Endothelial cell of umbilical vein (primary cell): ENCODE results near the gene CASP2. TPM values are rescaled to one million over a fixed set of nuclear protein-coding genes. Genes with fewer than 3 reads are reported as not detected.

Source experiments
- BruUV-seq: library from RNA; stranded (reverse); fragments of 400-500 nt; replicated peaks from 2 replicates; lab custom pipeline; 2021; lab: Mats Ljungman, UMichigan
- CTCF ChIA-PET: fragments of 300-600, 350-600 bp; sonication (Branson Sonifier 250); formaldehyde crosslinking; loops from one replicate; lab custom pipeline; 2021; ENCODE audit warnings: antibody characterized with exemption, inconsistent platforms; lab: Charles Lee
- POLR2A ChIA-PET: fragments of 300-600, 350-600 bp; sonication (Branson Sonifier 250); formaldehyde crosslinking; loops from one replicate; lab custom pipeline; 2021; ENCODE audit warnings: antibody characterized with exemption, inconsistent platforms; lab: Charles Lee
- DNase-seq: peaks from one replicate; pipeline ENCODE4 v3.0.0-alpha.2; 2011; ENCODE audit warnings: low read depth, low spot score
- FAIRE-seq: peaks from 2 replicates; lab custom pipeline; 2011; peaks lifted over from hg19 to GRCh38; lab: Jason Lieb, UNC
- H2AFZ ChIP-seq: 2 replicates; pipeline ENCODE4 v1.6.0; 2012; ENCODE audit warnings: low read depth, low read length, control low read depth, inconsistent platforms
- H3K27ac ChIP-seq: 2 replicates; pipeline ENCODE4 v1.5.1; 2011; ENCODE audit warnings: low read depth, mild to moderate bottlenecking, control low read depth, low read length, moderate library complexity; ENCODE audit not compliant: insufficient read depth
- H3K27me3 ChIP-seq, 2 experiments: 2 replicates each; pipeline versions ENCODE4 v1.6.0 to v1.6.1; 2011; ENCODE audit warnings: low read length in 2 of 2, mixed read lengths in 1 of 2; ENCODE audit not compliant: control insufficient read depth in 2 of 2, insufficient read depth in 2 of 2
- H3K36me3 ChIP-seq, 2 experiments: 2 replicates in 1 of 2; 3 replicates in 1 of 2; pipeline ENCODE4 v1.5.1; 2011; ENCODE audit warnings: low read length in 2 of 2, mild to moderate bottlenecking in 1 of 2, moderate library complexity in 1 of 2; ENCODE audit not compliant: control insufficient read depth in 2 of 2, insufficient read depth in 2 of 2; ENCODE audit errors: extremely low read depth in 1 of 2
- H3K4me1 ChIP-seq: 3 replicates; pipeline ENCODE4 v1.5.1; 2011; ENCODE audit warnings: mild to moderate bottlenecking, low read length; ENCODE audit not compliant: control insufficient read depth, insufficient read depth; ENCODE audit errors: extremely low read depth
- H3K4me2 ChIP-seq: 2 replicates; pipeline ENCODE4 v1.6.1; 2011; ENCODE audit warnings: low read length, control low read depth, mixed read lengths; ENCODE audit not compliant: insufficient read depth
- H3K4me3 ChIP-seq, 3 experiments: fragments of 200-600 bp in 1 of 3; sonication (generic), shearing (Covaris generic) in 1 of 3; replicated peaks in 1 of 3; 2 replicates each; pipeline ENCODE4 v1.5.1; 2011 to 2016; ENCODE audit warnings: control low read depth in 3 of 3, low read length in 3 of 3, mild to moderate bottlenecking in 2 of 3, inconsistent platforms in 1 of 3, low read depth in 1 of 3, moderate library complexity in 1 of 3; ENCODE audit not compliant: insufficient read depth in 1 of 3
- H3K79me2 ChIP-seq: 2 replicates; pipeline ENCODE4 v1.6.0; 2012; ENCODE audit warnings: low read length, inconsistent platforms; ENCODE audit not compliant: control insufficient read depth, insufficient read depth
- H3K9ac ChIP-seq: replicated peaks from 2 replicates; pipeline ENCODE3; 2011; ENCODE audit warnings: low read length, control low read depth; ENCODE audit not compliant: insufficient read depth; ENCODE audit errors: extremely low read depth
- H3K9me1 ChIP-seq: replicated peaks from 3 replicates; pipeline ENCODE4 v1.6.0; 2011; ENCODE audit warnings: mild to moderate bottlenecking, low read length; ENCODE audit not compliant: control insufficient read depth, insufficient read depth; ENCODE audit errors: extremely low read depth
- H3K9me3 ChIP-seq: replicated peaks from 2 replicates; pipeline ENCODE4 v1.5.1; 2012; ENCODE audit warnings: low read length, inconsistent platforms; ENCODE audit not compliant: control insufficient read depth, insufficient read depth
- H4K20me1 ChIP-seq: replicated peaks from 2 replicates; pipeline ENCODE3; 2011; ENCODE audit warnings: mild to moderate bottlenecking, low read length; ENCODE audit not compliant: control insufficient read depth, insufficient read depth; ENCODE audit errors: extremely low read depth
- CTCF ChIP-seq, 2 donors: IDR thresholded peaks; 1 replicate in 1 of 2; 2 replicates in 1 of 2; pipeline ENCODE4 v1.5.1; 2011; ENCODE audit warnings: low read length in 2 of 2, mild to moderate bottlenecking in 2 of 2, moderate library complexity in 2 of 2, control low read depth in 1 of 2, inconsistent platforms in 1 of 2, low read depth in 1 of 2; ENCODE audit not compliant: insufficient read depth in 1 of 2; ENCODE audit errors: extremely low read depth in 1 of 2
- EZH2 ChIP-seq: IDR thresholded peaks from 2 replicates; pipeline ENCODE4 v1.6.1; 2012; ENCODE audit warnings: borderline replicate concordance, low read depth, mild to moderate bottlenecking, moderate library complexity, low read length, inconsistent platforms; ENCODE audit not compliant: severe bottlenecking
- FOS ChIP-seq: IDR thresholded peaks from 2 replicates; pipeline ENCODE4 v1.6.1; 2011; ENCODE audit warnings: mild to moderate bottlenecking, low read length, moderate library complexity, borderline replicate concordance; ENCODE audit not compliant: insufficient read depth
- JUN ChIP-seq: IDR thresholded peaks from 2 replicates; pipeline ENCODE4 v1.6.1; 2011; ENCODE audit warnings: borderline replicate concordance, low read depth; ENCODE audit not compliant: insufficient read length, insufficient read depth
- MYC ChIP-seq: IDR thresholded peaks from one replicate; pipeline ENCODE4 v1.6.1; 2011; ENCODE audit warnings: mild to moderate bottlenecking, low read depth, low read length
- POLR2A ChIP-seq: IDR thresholded peaks from 2 replicates; pipeline ENCODE4 v1.6.1; 2012; ENCODE audit warnings: low read depth, mild to moderate bottlenecking, control low read depth, low read length
- POLR2AphosphoS5 ChIP-seq: IDR thresholded peaks from 2 replicates; pipeline ENCODE4 v1.6.1; 2012; ENCODE audit warnings: low read depth, mild to moderate bottlenecking, control low read depth, low read length, moderate library complexity; ENCODE audit not compliant: insufficient read depth
- dilution Hi-C: fragments of 300-500 bp; cut with MboI; formaldehyde crosslinking; loops from one replicate; pipeline ENCODE4 v1.15.0; 2019; ENCODE audit warnings: low sequenced_read_pairs; ENCODE audit not compliant: extremely low pct_ligation_motif_present
- intact Hi-C: fragments of 100-400 bp; cut with micrococcal nuclease; formaldehyde crosslinking; loops from one replicate; pipeline ENCODE4 v1.10.0; 2022
- polyA plus RNA-seq, 4 experiments: library from polyadenylated mRNA; depleted of rRNA in 3 of 4; stranded (reverse) in 3 of 4; unstranded in 1 of 4; fragments of >200 nt; gene quantifications; 2 replicates each; pipeline versions ENCODE4 v1.2.1 to v1.2.3, GENCODE V29; 2011 to 2012; ENCODE audit warnings: missing spikeins in 1 of 4
- total RNA-seq: library from RNA; stranded (reverse); gene quantifications from 2 replicates; pipeline ENCODE4 v1.2.3, GENCODE V29; 2021

Gene CASP2
- total and polyA plus RNA-seq, 2 donors (not counting 3 experiments of a cell fraction or from before 2014, with no cell fraction given), result 36.3 to 57.9 TPM

- no peak overlapping the region for H2AFZ ChIP-seq
- no peak for TF ChIP-seq MYC
- TF ChIP-seq JUN, result no peak
- no peak for TF ChIP-seq POLR2A
- no peak for TF ChIP-seq FOS
- peak; percentile 54 to 69 for TF ChIP-seq CTCF (IDR thresholded peaks at IDR 0.05; ENCODE audit: extremely low read depth in 1 of 2, insufficient read depth in 1 of 2, low read depth in 1 of 2, low read length in 2 of 2)
- TF ChIP-seq POLR2AphosphoS5, result no peak
- TF ChIP-seq EZH2, result no peak
- dilution Hi-C loops (no loop called here), intact Hi-C loops (loop anchor here (1.0 to 5.0 kb wide), 2 partner anchors 60 to 293 kb away; no protein-coding TSS in a partner anchor)
- no peak overlapping the region for H3K27ac ChIP-seq
- no peaks in the 10 kb centered on the region for H3K9me1 ChIP-seq
- no TSS peak for BruUV-seq
- peaks cover 31 to 65% of the 10 kb centered on the region in 2 experiments for H3K36me3 ChIP-seq
- H4K20me1 ChIP-seq, result peaks cover 3% of the 10 kb centered on the region
- FAIRE-seq (peak; percentile 58), DNase-seq (peak; percentile 29)
- H3K27me3 ChIP-seq, result no peaks in the 10 kb centered on the region
- CTCF ChIA-PET, result interaction anchor here (0.6 to 4.7 kb wide), 20 partner anchors 9 to 116 kb away, joined by 3 to 40 read pairs (median 4); partner anchors contain the start of genes CASP2 and GSTK1
- H3K4me2 ChIP-seq, result no peak overlapping the region
- H3K4me1 ChIP-seq, result peaks cover 23% of the 10 kb centered on the region
- H3K79me2 ChIP-seq, result peaks cover 17% of the 10 kb centered on the region
- no peak overlapping the region for H3K9ac ChIP-seq
- POLR2A ChIA-PET, result no interaction called here
- H3K4me3 ChIP-seq, result no peak overlapping the region
- no peaks in the 10 kb centered on the region for H3K9me3 ChIP-seq
Observed at GRCh38 chr7:143299840-143300239, 11.7 kb downstream of the CASP2 start.
